ELF-1 (cell line): ENCODE data around the gene THRA.

Source experiments
- DNase-seq: peaks from one replicate; pipeline ENCODE4 v3.0.0-alpha.2; 2016; ENCODE audit warnings: low read depth, low spot score

Gene THRA

DNA sequence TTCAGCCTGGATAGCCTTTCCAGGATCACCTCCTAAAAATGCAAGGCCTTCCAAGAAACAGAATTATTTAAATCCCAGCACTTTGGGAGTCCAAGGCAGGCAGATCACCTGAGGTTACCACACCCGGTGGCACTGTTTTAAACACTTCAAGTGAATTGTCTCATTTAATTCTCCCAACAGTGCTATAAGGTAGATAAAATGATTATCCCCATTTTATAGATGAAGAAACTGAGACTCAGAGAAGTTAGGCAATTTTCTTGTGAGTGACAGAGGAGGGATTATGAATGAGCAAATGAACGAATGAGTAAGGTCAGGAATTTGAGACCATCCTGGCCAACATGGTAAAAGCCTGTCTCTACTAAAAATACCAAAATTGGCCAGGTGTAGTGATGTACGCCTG, 16.8 kb downstream of the THRA start:
- DNase-seq, result no peak

DNA sequence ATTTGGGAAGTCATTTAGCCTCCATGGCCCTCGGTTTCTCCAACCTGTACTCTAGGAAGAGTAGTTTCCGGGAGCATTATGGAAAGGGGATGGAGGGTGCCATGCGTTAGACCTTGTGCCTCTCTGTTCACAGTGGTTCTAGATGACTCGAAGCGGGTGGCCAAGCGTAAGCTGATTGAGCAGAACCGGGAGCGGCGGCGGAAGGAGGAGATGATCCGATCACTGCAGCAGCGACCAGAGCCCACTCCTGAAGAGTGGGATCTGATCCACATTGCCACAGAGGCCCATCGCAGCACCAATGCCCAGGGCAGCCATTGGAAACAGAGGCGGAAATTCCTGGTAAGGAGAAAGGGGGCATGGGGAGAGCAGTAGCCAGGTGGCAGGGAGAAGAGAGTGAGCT, 21.7 kb downstream of the THRA start:
- no peak for DNase-seq

GRCh38 chr17:40086150-40087044, 23.6 kb downstream of the THRA start:
- DNase-seq, result peak; percentile 72

- no peak for DNase-seq
Measured at GRCh38 chr17:40087049-40087794, 24.5 kb downstream of the THRA start.

- no peak for DNase-seq
Measured at GRCh38 chr17:40087903-40088718, 25.3 kb downstream of the THRA start.

DNA sequence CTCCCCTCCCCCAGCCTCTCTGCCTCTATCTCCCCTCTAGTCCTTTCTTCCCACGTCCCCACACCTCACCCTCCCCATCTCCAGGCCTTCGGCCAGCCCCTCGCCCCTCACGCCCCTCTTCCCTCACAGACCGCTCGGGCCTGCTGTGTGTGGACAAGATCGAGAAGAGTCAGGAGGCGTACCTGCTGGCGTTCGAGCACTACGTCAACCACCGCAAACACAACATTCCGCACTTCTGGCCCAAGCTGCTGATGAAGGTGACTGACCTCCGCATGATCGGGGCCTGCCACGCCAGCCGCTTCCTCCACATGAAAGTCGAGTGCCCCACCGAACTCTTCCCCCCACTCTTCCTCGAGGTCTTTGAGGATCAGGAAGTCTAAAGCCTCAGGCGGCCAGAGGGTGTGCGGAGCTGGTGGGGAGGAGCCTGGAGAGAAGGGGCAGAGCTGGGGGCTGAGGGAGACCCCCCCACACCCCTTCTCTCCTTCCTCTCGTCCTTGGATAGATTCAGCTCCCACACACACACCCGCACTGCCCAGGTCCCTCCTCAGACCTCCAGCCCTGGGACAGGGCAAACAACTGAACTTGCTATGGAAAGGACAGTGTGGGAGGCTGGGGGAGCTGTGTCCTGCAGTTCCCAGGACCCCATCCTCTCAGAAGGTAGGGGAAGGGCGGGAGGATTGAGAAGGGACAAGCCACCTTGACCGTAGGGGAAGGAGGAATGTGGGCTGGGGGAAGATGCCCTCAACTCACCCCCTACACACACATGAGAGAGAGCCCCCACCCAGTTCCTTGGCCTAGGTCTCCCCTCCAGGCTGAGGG, 26.5 kb downstream of the THRA start:
- no peak for DNase-seq

GRCh38 chr17:40090237-40091119, 27.7 kb downstream of the THRA start:
- DNase-seq, result no peak

- peak; percentile 61 for DNase-seq
Measured at GRCh38 chr17:40091691-40092397, 29.1 kb downstream of the THRA start.

- no peak for DNase-seq
Measured at GRCh38 chr17:40092581-40092980, 29.8 kb downstream of the THRA start.

- DNase-seq, result no peak
Measured at GRCh38 chr17:40093005-40093579, 30.3 kb downstream of the THRA start.

DNA sequence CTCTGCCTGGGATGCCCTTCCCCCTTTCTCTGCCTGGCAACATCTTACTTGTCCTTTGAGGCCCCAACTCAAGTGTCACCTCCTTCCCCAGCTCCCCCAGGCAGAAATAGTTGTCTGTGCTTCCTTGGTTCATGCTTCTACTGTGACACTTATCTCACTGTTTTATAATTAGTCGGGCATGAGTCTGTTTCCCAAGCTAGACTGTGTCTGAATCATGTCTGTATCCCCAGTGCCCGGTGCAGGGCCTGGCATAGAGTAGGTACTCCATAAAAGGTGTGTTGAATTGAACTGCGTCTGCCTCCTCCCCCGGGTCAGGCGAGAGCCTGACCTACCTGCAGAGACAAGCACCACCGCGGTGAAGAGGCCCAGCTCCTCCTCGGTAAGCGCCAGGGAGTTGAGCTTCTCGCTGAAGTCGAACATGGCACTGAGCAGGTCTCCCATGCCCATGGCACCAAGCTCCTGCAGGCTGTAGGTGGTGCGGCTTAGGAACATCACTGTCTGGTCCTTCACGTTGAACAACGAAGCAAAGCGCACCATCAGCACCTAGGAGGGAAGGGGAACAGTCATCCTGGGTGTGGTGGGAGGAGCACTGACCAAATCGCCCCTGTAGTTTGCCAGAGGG, 30.9 kb downstream of the THRA start:
- no peak for DNase-seq

DNA sequence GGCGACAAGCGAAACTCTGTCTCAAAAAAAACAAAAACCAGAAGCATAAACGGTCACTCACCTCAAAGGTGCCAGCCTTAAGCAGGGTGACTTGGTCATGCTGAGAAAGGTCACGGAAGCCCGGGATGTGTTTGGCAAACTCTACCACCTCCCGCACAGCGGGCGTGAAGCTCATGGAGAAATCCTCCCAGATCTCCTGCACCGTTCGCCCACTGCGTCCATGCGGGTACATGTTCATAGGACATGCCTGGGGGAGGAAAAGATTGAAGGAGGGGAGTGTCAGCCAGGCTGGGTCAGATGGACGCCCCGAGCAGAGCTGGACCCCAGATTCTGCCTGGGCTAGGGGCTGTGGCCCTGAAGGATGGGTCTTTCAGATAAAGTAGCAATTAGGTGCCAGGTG, 32.1 kb downstream of the THRA start:
- no peak for DNase-seq

- no peak for DNase-seq
Measured at GRCh38 chr17:40095351-40095943, 32.7 kb downstream of the THRA start.

- DNase-seq, result no peak
Measured at GRCh38 chr17:40095944-40096791, 33.4 kb downstream of the THRA start.

GRCh38 chr17:40097087-40097486, 34.3 kb downstream of the THRA start:
- DNase-seq, result no peak

GRCh38 chr17:40097931-40098845, 35.4 kb downstream of the THRA start:
- no peak for DNase-seq
